Measurements from ENCODE around the gene HAGH.
"Not testable (repeated sequence)": the region's sequence is repeated elsewhere in the genome, so short reads cannot be mapped to it uniquely, and the experiment has no call there.

The HAGH gene

DNA sequence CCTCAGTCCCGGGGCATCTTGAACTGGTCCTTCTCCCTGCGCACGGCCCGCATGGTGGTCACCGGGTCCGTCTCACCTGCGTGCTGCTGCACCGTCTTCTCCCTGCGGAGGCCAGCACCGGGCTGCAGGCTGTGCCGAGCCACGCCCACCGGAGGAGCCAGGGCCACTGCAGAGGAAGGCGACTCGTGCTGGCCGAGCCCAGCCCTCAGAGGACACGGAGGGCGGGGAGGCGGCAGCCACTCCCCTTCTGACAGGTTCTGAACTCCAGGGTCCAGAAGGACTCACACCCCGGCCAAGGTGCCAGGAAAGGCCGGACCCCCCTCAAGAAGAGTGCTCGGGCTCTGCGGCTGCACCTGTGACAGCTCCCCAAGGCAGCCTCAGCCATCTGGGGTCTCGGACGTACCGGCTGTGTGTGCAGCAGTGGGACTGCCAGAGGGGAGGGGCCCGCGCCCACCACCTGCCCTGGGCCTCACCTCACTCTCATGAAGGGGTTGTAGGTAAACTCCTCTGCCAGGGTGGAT is 17.3 kb downstream of the HAGH start:
- no peak for DNase-seq

DNA sequence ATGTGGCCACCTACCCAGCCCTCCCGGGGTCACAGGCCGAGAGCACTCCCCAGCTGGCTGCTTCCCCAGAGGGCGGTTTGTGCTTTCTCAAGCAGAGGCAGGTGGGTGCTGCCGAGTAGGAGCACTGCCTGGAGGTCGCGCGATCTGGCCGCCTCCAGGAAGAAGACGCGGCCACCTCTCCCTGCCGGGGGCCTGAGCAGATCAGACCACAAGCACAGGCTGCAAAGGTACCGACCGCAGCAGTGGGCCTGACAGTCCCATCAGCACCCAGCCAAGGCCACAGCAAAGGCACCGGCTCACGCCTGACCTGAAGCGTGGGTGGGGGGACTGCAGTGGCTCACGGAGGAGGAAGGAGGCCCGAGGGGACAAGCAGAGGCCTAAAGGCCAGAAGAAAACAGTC is 17.9 kb downstream of the HAGH start:
- DNase-seq = no peak

DNA sequence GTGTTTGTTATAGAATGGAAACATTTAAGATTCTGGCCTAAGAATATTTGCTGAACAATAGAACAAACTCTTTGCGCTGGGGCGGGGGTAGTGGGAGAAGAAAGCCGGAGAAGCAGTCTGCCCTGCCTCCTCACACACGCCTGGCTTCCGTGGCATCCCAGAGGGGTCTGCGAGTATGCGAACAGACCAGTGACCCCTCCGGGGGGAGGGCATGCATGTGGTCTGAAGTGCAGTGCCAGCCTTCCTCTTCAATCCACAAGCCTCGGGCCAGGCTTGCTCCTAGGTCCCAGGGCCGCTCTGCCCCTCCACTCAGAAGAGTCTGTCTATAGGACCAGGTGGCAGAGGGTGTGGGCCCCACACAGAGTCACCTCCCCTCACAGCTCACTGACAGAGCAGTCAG is 19.0 kb downstream of the HAGH start:
- DNase-seq = no peak

DNA sequence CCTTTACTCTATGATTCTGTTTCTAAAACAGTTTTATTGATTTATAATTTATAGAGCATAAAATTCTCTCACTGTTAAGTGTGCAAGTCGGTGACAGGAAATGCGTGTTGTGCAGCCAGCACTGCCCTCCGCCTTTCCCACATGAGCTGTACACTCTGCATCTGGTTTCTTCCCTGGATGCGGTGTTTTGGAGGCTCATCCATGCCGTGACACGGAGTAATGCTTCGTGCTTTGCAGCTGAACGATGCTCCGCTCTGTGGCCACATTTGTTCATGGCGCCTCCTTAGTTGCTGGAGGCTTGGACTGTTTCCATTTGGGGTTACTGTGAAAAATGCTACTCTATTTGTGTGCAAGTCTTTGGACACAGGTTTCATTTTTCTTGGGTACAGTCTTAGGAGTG is 25.9 kb downstream of the HAGH start:
- DNase-seq = no peak

DNA sequence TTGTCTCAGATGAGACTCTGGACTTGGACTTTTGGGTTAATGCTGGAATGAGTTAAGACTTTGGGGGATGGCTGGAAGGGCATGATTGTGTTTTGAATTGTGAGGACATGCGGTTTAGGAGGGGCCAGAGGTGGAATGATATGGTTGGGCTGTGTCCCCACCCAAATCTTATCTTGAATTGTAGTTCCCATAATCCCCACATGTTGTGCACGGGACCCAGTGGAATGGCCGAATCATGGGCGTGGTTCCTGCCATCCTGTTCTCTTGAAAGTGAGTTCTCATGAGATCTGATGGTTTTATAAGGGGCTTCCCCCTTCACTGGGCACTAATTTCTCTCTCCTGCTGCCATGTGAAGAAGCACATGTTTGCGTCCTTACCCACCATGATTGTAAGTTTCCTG is 27.4 kb downstream of the HAGH start:
- not testable (repeated sequence) for DNase-seq

DNA sequence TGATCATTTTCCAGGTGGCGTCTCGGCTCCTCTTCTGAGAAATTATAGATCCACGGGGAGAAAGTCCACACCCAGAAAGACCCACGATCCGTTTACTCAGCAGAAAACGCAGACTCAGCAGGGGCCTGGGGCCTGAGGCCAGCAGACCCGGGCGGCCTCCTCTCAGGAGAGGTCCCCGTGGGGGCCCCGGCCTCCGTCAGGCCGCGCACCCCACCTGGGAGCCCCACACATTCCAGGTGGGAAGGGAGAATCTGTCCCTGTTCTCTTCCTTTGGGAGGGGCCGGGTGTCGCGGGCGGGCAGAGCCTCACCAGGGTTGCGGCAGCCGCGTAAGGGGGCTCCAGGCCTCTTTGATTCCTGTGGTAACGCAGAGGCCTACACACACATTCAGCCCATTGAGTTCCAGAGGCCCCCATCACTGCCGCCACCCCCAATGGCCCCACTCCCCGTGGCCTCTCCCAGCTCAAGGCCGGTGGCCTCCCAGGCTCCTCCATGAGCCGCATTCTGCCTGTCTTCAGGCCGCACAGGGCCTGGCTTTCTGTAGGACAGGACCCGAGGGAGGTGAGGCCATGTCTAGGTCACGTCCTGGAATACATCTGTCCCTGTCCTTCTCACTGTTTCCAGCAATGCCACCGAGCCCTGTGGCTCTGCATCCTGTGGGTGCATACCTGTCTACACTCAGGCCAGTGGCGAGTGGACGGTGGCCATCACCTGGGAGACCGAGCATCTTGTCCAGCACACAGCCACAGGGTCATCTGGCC is 31.5 kb downstream of the HAGH start:
- no peak for DNase-seq

DNA sequence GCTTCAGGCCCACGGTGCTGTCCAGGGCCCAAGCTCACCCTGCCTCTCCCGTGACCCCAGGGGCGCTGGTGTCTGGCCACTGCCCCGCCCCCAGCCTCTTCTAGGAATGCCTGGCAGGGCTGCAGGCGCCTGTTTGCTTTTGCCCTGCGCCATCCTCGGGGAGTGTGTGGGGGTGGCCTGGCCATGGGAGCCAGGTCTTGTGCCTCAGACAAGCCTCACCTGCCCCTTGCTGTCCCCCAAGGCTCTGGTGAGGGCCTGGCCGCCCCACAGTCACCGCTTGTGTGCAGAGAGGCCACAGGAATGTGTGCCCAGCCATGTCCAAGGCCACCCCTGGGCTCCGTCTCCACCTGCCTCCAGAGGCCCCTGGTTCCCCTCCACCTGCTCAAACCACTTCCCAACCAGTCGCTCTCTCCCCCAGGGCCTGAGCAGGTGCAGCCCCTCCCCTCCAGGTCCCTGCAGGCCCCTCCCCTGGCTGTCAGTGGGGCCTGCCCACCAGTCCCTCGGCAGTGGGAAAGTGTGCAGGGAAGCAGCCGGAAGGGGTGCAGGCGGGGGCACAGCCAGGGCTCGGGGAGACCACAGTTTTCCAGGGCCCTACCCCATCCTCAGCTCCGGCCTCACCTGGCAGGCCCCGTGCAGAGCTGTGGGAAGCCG is 32.3 kb downstream of the HAGH start:
- no peak for DNase-seq

DNA sequence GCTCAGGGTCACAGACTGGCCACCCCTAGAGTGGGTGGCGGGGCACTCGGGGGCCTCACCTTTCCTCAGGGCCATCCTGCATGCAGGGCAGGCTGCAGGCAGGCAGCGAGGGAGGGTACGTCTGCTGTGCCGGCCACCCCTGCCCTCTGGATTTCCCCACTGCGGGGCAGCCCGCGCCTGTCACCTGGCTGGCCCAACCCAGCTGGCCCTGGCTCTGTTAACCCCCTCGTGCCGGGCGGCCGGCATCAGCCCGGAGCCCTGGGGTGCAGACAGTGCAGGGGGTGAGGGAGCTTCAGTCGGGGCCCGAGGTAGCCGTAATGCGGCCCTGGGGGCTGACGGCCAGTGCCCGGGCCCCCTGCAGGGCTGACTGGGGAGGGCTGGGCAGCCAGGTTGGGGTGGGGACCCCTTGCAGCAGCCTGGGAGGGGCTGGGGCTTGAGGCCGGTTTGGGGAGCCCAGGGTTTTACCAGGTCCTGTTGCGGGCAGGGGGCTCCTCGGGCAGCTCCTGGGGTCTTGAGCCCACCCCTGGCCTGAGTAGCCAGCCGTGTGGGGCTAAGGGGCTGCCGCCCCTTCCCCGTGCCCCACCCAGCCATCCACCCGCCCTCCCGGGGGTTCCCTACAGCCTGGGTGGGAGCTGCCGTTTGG is 32.9 kb downstream of the HAGH start, which contains the start of gene IGFALS:
IGFALS (minus strand) TSS at position 128 of the 643 bp plus-strand sequence; CDS start at position 75, 53 bp downstream.
- no peak for DNase-seq

DNA sequence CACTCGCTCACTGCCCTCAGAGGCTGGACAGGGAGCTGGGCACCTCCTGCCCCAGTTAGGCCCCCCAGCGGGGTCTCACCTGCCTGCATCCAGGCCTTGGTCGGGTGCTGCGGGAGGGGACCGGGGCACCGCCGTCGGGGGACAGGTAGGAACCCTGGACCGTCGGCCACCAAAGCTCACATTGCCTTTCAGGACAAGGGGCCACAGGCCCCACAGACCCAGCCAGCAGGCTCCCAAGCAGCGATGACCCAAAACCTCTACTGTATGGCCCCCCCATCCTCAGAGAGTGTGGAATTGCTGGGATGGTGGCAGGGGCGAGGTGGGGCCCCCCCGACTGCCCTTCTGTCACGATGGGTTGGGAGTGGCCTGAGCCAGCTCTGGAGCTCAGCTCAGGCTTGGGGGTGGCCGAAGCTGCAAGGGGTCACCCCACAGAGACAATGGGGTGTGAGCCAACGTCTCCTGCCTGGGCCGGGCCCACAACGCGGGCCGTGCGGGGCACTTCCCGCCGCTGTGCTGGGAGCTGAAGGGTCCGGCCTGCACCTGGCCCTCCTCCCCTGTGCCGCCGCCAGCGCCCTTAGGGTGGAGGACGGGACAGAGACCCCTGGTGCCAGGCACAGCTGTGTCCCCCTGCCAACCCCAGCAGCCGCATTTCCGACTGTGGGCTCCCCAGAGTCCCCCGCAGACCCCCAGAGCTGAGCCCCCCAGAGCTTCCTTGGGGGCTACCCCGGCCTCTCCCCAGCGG is 33.6 kb downstream of the HAGH start:
- no peak for DNase-seq

DNA sequence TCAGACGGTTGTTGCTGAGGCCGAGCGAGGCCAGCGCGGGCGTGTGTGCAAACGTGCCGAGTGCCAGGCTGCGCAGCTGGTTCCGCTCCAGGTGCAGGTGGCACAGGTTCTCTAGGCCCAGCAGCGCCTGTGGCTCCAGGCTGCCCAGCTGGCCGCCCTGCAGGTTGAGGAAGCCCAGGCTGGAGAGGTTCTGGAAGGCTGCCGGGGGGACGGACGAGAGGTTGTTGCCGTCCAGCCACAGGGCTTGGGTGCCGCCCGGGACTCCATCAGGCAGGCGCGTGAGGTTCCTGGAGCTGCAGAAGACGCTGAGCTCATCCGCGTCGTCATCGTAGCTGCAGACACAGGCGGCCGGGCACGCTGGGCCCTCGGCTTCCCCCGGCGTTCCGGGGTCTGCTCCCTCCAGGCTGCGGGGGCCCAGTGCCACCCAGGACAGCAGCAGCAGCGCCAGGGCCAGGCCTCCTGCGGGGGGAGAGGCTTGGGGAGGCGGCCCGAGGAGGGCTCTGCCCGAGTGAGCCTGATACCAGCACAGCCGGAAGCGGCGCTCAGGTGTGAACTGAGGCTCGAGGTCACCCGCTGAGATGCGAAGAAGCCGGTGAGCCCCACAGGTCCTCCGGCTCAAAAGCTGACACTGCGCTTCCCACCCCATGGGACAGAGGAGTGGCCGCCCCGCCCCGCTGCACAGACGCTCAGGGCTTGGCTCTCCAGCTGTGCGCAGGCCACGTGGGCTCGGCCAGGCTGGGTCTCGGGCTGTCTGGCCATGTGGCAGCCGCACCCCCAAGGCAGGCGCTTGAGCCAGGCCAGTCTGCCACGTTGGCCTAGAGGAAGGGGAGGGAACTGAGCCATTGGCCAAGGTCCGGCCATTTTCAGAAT is 34.4 kb downstream of the HAGH start:
- no peak for DNase-seq

DNA sequence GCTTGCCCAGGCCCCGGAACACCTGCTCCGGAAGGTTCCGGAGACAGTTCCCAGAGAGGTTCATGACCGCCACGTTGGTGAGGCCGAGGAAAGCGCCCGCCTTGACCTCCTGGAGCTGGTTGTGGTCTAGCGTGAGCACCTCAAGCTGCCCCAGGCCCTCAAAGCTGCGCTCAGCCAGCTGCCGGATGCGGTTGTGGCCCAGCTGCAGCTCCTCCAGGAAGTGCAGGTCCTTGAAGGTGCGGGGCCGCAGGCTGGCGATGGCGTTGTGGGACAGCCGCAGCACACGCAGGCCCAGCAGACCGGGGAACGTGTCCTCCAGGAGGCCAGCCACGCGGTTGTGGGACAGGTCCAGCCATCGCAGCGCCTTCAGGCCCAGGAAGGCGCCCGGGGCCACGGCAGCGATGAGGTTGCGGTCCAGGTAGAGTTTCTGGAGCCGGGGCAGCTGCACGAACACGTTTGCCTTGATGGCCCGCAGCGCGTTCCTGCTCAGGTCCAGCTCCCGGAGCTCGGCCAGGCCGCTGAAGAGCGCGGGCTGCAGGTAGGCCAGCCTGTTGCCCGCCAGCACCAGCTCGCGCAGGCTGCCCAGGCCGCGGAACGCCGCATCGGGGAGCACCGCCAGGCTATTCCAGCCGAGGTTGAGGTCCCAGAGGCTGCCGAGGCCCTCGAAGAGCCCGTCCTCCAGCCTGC is 35.2 kb downstream of the HAGH start:
- no peak for DNase-seq

DNA sequence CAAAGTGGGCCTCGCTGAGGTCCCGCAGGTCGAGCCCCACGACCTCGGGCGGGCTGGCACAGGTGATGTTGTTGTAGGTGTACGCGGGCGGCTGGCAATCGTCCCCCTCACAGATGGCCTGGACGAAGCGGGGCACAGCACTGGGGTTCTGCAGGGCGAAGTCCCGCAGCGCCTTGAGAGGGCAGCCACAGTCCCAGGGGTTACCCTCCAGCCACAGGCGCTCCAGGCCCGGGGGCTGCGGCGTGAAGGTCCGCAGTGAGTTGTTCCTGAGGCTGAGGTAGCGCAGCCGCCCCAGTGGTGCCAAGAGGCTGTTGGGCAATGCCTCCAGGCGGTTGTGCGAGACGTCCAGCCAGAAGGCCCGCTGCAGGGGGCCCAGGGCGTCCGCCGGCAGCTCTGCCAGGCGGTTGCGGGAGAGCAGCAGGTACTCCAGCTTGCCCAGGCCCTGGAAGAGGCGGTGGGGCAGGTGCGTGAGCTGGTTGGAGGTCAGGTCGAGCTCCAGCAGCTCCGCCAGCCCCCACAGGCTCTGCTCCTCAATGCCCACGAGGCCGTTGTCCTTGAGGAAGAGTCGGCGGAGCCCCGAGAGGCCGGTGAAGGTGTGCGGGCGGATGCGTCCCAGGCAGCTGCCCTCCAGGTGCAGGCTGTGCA is 35.9 kb downstream of the HAGH start:
- DNase-seq = no peak

DNA sequence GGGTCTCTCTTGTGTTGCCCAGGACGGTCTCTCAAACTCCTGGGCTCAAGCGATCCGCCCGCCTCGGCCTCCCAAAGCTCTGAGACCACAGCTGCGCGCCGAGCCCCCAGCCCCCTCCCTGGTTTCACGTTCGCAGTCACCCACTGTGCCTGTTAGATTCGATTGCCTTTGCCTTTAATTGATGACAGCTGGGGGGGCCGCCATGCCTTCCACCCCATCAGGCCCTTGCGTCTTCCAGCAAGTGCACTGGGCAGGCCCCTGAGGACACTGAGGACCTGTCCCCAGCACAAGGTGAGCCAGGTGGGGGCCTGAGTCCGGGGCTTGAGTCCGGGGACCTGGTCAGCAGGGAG is 36.4 kb downstream of the HAGH start:
- no peak for DNase-seq

DNA sequence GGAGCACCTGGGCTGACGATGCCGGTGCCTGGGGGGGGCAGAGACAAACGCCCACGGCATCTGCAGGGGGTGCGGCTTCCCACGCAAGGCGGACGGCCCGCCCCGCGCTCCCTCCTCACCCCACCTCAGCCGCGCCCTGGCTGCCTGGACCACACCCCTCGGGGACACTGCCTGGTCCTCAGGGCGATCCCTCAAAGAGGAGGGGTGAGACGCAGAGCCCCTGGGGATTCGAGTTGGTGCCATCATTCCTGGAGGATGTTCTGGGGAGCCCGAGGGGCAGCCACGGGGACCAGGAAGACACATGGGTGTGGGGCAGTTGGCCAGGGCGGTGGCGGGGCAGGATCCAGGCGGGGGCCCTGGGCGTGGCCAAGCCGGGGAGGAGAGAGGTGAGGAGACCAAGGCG is 37.0 kb downstream of the HAGH start:
- DNase-seq = no peak

DNA sequence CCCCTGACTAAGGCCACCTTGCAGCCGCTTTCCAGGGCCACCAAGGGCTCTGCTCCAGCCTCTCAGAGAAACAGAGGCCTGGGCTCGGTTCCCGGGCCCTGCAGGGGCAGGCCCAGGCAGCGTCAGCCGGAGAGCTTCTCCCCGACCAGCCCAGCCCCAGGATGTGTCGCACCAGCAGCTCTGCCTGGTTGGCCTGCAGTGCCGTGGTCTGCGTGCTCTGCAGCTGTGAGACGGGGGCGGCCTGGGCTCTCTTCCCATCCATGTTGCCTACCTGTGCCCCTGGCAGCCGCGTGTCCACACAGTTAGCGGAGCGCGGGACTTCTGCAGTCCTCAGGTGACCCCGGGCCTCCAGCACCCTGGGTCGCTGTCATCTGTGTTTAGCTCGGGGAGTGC is 37.9 kb downstream of the HAGH start:
- no peak for DNase-seq

DNA sequence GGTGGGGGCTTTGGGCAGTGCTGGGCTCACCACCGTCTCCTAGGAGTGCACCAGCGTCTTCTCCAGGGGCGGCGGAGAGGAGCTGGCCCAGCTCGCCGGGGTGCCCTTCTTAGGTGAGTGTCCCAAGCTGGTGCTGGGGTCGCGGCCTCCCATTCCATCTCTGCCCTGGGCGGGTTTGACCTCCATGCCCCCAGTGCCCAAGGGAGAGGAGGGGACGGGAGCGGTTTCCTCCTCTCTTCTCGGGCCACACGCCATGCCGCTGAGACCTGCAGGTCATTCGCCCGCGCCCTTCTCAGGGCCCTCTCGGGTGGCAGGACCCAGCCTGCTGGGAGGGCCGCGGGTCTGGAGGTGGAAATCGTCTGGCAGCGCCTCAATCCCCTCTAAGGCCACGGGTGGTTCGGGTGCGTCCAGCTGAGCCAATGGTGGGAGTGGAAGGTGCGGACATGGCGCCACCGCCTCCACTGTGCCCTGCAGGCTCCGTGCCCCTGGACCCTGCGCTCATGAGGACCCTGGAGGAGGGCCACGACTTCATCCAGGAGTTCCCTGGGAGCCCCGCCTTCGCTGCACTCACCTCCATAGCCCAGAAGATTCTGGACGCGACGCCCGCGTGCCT is 38.4 kb downstream of the HAGH start:
- DNase-seq = no peak

DNA sequence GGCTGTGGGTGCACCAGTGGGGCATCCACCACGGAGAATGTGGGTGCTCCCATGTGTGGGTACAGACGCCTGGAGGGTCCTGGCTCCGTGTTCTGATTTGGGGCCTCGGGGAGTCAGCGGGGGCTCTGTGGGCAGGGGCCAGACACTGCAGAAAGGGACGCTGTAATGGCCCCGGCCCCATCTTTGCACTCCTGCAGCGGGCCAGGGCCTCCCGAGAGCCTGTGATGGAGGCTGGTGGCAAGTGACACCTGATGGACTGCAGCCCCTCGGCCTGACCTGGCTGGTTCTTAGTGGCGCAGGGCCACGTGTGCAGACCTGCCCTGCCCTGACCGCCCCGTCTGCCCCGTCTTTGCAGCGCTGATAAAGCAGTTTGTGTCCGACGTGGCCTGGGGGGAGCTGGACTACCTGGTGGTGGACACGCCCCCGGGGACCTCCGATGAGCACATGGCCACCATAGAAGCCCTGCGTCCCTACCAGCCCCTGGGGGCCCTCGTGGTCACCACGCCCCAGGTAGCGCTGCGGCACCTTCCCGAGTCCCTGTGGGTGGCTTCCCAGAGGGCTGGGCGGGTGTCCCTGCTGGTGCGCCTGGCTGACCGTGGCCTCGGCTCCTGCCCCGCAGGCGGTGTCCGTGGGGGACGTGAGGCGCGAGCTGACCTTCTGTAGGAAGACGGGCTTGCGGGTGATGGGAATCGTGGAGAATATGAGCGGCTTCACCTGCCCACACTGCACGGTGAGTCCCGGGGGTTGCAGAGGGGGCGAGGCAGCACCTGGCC is 39.1 kb downstream of the HAGH start:
- no peak for DNase-seq

DNA sequence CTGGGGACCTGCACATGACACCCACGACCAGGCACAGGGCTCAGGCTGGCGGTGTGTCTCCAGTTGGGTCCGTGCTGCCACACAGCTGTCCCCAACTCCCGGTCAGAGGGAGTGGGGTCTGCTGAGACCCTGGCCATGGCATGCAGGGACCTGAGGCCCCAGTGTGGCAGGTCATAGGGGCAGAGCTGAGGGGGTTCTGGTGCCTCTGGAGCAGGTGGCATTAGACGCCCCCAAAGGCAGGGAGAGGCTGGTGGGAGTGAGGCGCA is 39.6 kb downstream of the HAGH start:
- DNase-seq = no peak

DNA sequence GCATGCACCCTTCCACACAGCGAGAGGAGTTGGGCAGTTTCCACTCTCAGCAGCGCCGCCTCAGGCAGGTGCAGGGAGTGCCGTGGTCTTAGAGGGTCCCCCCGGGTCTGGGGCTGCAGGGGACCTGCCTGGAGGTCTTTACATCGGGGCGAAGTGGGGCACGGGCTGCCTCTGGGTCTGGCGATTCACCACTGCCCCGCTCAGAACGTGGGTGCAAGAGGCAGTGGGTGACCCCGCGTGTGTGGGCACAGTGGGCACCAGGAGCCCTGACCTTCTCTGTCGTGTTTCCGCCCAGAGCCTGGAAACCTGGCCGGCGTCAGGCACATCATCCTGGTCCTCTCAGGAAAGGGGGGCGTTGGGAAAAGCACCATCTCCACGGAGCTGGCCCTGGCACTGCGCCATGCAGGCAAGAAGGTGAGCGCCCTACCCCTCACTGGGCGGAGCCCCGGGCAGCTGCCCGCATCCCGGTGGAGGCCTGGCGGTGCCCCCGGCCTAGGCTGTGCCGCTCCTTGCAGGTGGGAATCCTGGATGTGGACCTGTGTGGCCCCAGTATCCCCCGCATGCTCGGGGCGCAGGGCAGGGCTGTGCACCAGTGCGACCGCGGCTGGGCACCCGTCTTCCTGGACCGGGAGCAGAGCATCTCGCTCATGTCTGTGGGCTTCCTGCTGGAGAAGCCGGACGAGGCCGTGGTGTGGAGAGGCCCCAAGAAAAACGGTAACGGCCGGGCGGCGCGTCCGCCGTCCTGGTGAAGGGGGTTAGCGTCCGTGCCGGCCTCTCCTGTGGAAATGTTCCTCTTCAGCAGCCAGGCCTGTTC is 40.2 kb downstream of the HAGH start:
- no peak for DNase-seq
